Measurements from ENCODE around the gene MB. TPM values are rescaled to one million over a fixed set of nuclear protein-coding genes. Genes with fewer than 3 reads are reported as not detected.

Gene MB
- total RNA-seq, 2 experiments from 2014 or later: not detected

- POLR2A ChIA-PET: no interaction called here
- Histone ChIP-seq H3K4me2 (ENCODE audit: low read length) (no peak overlapping the region), H3K9me2 (ENCODE audit: insufficient read depth, low read length) (no peaks in the 10 kb centered on the region), H3K9me3 (ENCODE audit: low read length) (no peaks in the 10 kb centered on the region), H4K20me1 (ENCODE audit: insufficient read depth, low read length) (no peaks in the 10 kb centered on the region), H3K79me2 (ENCODE audit: insufficient read depth, low read depth, low read length) (no peaks in the 10 kb centered on the region), H3K36me3 (ENCODE audit: insufficient read depth, low read length) (no peaks in the 10 kb centered on the region), H3K4me1 (ENCODE audit: insufficient read depth, low read length, poor library complexity, severe bottlenecking) (no peaks in the 10 kb centered on the region), H2AFZ (ENCODE audit: low read length) (no peak overlapping the region), H3K4me3 (ENCODE audit: low read depth, low read length, poor library complexity, severe bottlenecking) (no peak overlapping the region), H3K27ac (ENCODE audit: low read depth, low read length, poor library complexity, severe bottlenecking) (no peak overlapping the region)
- no peak for DNase-seq (ENCODE audit: low spot score)
- intact Hi-C loops (cut with micrococcal nuclease; ENCODE audit: unreplicated experiment): no loop called here
- no peak for TF ChIP-seq EZH2phosphoT487 (IDR thresholded peaks at IDR 0.05; ENCODE audit: borderline replicate concordance, low read depth, low read length)
- TF ChIP-seq CTCF (conservative IDR thresholded peaks at IDR 0.05; ENCODE audit: low read length): no peak
- CTCF ChIA-PET (ENCODE audit: unreplicated experiment): no interaction called here
- no TSS peak for BruUV-seq (replicated peaks)
Measured at GRCh38 chr22:35589756-35590093, 27.4 kb downstream of the MB start.

- Histone ChIP-seq H3K4me2 (ENCODE audit: low read length) (no peak overlapping the region), H3K9me3 (ENCODE audit: low read length) (no peaks in the 10 kb centered on the region), H3K36me3 (ENCODE audit: insufficient read depth, low read length) (no peaks in the 10 kb centered on the region), H4K20me1 (ENCODE audit: insufficient read depth, low read length) (no peaks in the 10 kb centered on the region), H3K4me1 (ENCODE audit: insufficient read depth, low read length, poor library complexity, severe bottlenecking) (no peaks in the 10 kb centered on the region), H3K27ac (ENCODE audit: low read depth, low read length, poor library complexity, severe bottlenecking) (no peak overlapping the region), H2AFZ (ENCODE audit: low read length) (no peak overlapping the region), H3K4me3 (ENCODE audit: low read depth, low read length, poor library complexity, severe bottlenecking) (no peak overlapping the region), H3K9me2 (ENCODE audit: insufficient read depth, low read length) (no peaks in the 10 kb centered on the region), H3K79me2 (ENCODE audit: insufficient read depth, low read depth, low read length) (no peaks in the 10 kb centered on the region)
- BruUV-seq (replicated peaks): no TSS peak
- TF ChIP-seq EZH2phosphoT487 (IDR thresholded peaks at IDR 0.05; ENCODE audit: borderline replicate concordance, low read depth, low read length): no peak
- TF ChIP-seq CTCF (conservative IDR thresholded peaks at IDR 0.05; ENCODE audit: low read length): no peak
- DNase-seq (ENCODE audit: low spot score): no peak
- intact Hi-C loops (cut with micrococcal nuclease; ENCODE audit: unreplicated experiment): no loop called here
- ChIA-PET POLR2A (no interaction called here), CTCF (ENCODE audit: unreplicated experiment) (no interaction called here)
Measured at GRCh38 chr22:35589071-35589755, 27.9 kb downstream of the MB start.

- Histone ChIP-seq H3K27ac (ENCODE audit: low read depth, low read length, poor library complexity, severe bottlenecking) (no peak overlapping the region), H3K4me1 (ENCODE audit: insufficient read depth, low read length, poor library complexity, severe bottlenecking) (no peaks in the 10 kb centered on the region), H3K79me2 (ENCODE audit: insufficient read depth, low read depth, low read length) (no peaks in the 10 kb centered on the region), H3K4me3 (ENCODE audit: low read depth, low read length, poor library complexity, severe bottlenecking) (no peak overlapping the region), H3K36me3 (ENCODE audit: insufficient read depth, low read length) (no peaks in the 10 kb centered on the region), H3K4me2 (ENCODE audit: low read length) (no peak overlapping the region), H4K20me1 (ENCODE audit: insufficient read depth, low read length) (no peaks in the 10 kb centered on the region), H2AFZ (ENCODE audit: low read length) (no peak overlapping the region), H3K9me3 (ENCODE audit: low read length) (no peaks in the 10 kb centered on the region), H3K9me2 (ENCODE audit: insufficient read depth, low read length) (no peaks in the 10 kb centered on the region)
- intact Hi-C loops (cut with micrococcal nuclease; ENCODE audit: unreplicated experiment): no loop called here
- ChIA-PET CTCF (ENCODE audit: unreplicated experiment) (no interaction called here), POLR2A (no interaction called here)
- no TSS peak for BruUV-seq (replicated peaks)
- no peak for TF ChIP-seq EZH2phosphoT487 (IDR thresholded peaks at IDR 0.05; ENCODE audit: borderline replicate concordance, low read depth, low read length)
- no peak for TF ChIP-seq CTCF (conservative IDR thresholded peaks at IDR 0.05; ENCODE audit: low read length)
- DNase-seq (ENCODE audit: low spot score): no peak
Measured at GRCh38 chr22:35587896-35588295, 29.2 kb downstream of the MB start.

Measured in OCI-LY7 (cell line).